ENCODE measurements around the gene MED13.
A peak's percentile ranks its signal among the peaks of the same experiment; 100 is the strongest.
"Not testable (repeated sequence)": the region's sequence is repeated elsewhere in the genome, so short reads cannot be mapped to it uniquely, and the experiment has no call there.

MED13 gene

DNA sequence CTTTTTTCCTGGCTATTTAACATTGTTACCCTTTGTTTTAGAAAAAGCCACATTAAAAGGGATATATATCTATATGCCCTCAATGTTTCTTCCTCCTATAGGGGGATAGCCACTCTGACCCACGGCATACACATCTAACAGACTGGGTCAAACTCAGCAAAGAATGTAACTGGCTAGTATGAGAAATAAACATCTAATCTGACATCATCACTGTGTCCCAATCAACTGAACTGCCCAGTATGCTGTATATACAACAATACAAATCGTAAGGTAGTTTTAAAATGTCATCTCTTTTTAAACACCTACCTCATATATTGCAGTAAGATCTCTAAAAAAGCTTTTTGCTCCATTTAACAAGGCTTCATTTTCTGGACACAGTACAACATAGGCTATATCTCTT, 97.3 kb downstream of the MED13 start:
- H3K9me3 Mint-ChIP-seq = no peaks in the 10 kb centered on the region
- DNase-seq (ENCODE audit: low spot score in 2 of 2) (no peak), ATAC-seq (replicated peaks; ENCODE audit: extremely low read depth, poor library complexity, severe bottlenecking) (no peak)
- no peak overlapping the region for H3K4me3 Mint-ChIP-seq
- no peaks in the 10 kb centered on the region for H3K4me1 Mint-ChIP-seq
- peaks cover 56% of the 10 kb centered on the region for H3K36me3 Mint-ChIP-seq (ENCODE audit: insufficient read depth)
- H3K27me3 Mint-ChIP-seq = no peaks in the 10 kb centered on the region
- H3K27ac Mint-ChIP-seq (ENCODE audit: low read depth) = no peak overlapping the region

DNA sequence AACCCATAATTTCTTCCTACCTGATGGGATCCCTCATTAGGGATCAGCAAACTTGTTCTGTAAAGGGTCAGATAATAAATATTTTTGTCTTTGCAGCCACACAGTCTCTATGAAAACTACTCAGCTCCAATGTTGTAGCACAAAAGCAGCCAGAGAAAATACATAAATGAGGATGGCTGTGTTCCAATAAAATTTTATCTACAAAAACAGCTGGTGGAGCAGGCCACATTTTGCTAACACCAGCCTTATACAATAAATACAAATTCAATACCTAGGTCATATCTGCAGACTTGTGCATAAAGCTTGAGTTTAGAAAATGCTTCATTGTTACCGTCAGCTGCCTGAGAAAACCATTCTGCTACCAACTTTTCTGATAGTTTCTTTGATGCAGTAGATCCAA, 98.9 kb downstream of the MED13 start:
- H3K4me3 Mint-ChIP-seq = no peak overlapping the region
- no peaks in the 10 kb centered on the region for H3K9me3 Mint-ChIP-seq
- DNase-seq (ENCODE audit: low spot score in 2 of 2) (no peak), ATAC-seq (replicated peaks; ENCODE audit: extremely low read depth, poor library complexity, severe bottlenecking) (no peak)
- H3K27me3 Mint-ChIP-seq = no peaks in the 10 kb centered on the region
- no peak overlapping the region for H3K27ac Mint-ChIP-seq (ENCODE audit: low read depth)
- H3K36me3 Mint-ChIP-seq (ENCODE audit: insufficient read depth) = peaks cover 59% of the 10 kb centered on the region
- H3K4me1 Mint-ChIP-seq = no peaks in the 10 kb centered on the region

DNA sequence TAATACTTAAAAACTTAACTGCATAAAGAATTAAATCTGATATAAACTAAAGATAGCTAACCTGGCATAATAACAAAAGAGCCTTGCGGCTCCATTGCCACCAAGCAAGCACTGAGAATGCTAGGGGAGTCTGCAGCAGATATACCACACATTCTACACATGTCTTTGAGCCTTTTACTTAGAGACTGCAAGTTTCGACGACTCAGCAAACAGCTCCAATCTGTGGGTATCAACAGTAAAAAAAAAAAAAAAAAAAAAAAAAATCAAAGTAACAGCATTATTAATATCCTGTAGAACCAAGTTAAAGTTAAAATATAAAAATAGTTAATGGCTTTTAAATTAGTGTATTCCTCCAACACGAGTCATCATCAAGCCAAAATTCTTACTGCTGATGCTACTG, 109.5 kb downstream of the MED13 start:
- H3K27ac Mint-ChIP-seq (ENCODE audit: low read depth) = no peak overlapping the region
- H3K27me3 Mint-ChIP-seq = no peaks in the 10 kb centered on the region
- no peak for ATAC-seq (replicated peaks; ENCODE audit: extremely low read depth, poor library complexity, severe bottlenecking)
- DNase-seq (ENCODE audit: low spot score in 2 of 2) = no peak
- no peaks in the 10 kb centered on the region for H3K4me1 Mint-ChIP-seq
- peaks cover 72% of the 10 kb centered on the region for H3K36me3 Mint-ChIP-seq (ENCODE audit: insufficient read depth)
- no peak overlapping the region for H3K4me3 Mint-ChIP-seq
- H3K9me3 Mint-ChIP-seq = no peaks in the 10 kb centered on the region

- Mint-ChIP-seq H3K4me1 (no peaks in the 10 kb centered on the region), H3K36me3 (ENCODE audit: insufficient read depth) (peaks cover 47% of the 10 kb centered on the region), H3K27me3 (no peaks in the 10 kb centered on the region), H3K27ac (ENCODE audit: low read depth) (no peak overlapping the region), H3K9me3 (no peaks in the 10 kb centered on the region), H3K4me3 (no peak overlapping the region)
- ATAC-seq (replicated peaks; ENCODE audit: extremely low read depth, poor library complexity, severe bottlenecking) (no peak), DNase-seq (ENCODE audit: low spot score in 2 of 2) (no peak)
These were observed 117.6 kb downstream of the MED13 start for GRCh38 chr17:61947367-61948078.

- Mint-ChIP-seq H3K4me1 (no peaks in the 10 kb centered on the region), H3K4me3 (no peak overlapping the region), H3K9me3 (no peaks in the 10 kb centered on the region), H3K27me3 (no peaks in the 10 kb centered on the region), H3K36me3 (ENCODE audit: insufficient read depth) (peaks cover 42% of the 10 kb centered on the region), H3K27ac (ENCODE audit: low read depth) (no peak overlapping the region)
- DNase-seq (ENCODE audit: low spot score in 2 of 2) (no peak), ATAC-seq (replicated peaks; ENCODE audit: extremely low read depth, poor library complexity, severe bottlenecking) (no peak)
These were observed 118.7 kb downstream of the MED13 start for GRCh38 chr17:61946359-61946758.

GRCh38 chr17:61943117-61943516, 122.0 kb downstream of the MED13 start:
- H3K27me3 Mint-ChIP-seq = no peaks in the 10 kb centered on the region
- peaks cover 21% of the 10 kb centered on the region for H3K36me3 Mint-ChIP-seq (ENCODE audit: insufficient read depth)

DNA sequence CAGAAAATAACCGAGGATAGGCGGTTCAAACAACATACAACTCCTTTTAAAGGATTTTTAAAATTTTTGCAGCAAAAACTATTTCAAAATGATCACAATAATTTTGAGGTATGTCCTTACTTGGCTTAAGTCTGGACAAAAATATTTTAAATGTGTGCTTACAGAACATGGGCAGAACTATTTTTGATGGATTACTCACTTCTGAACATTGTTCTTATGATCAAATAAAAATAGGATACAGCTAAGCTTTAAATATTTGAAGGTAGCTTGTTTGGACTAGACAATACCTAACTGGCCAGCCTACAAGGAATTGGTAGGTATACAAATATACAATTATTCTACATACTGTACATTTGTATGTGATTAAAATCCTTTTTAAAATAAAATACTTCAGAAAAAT, 123.0 kb downstream of the MED13 start:
- Mint-ChIP-seq H3K4me3 (no peak overlapping the region), H3K4me1 (no peaks in the 10 kb centered on the region), H3K27ac (ENCODE audit: low read depth) (no peak overlapping the region), H3K36me3 (ENCODE audit: insufficient read depth) (peaks cover 19% of the 10 kb centered on the region), H3K9me3 (no peaks in the 10 kb centered on the region), H3K27me3 (no peaks in the 10 kb centered on the region)
- DNase-seq (ENCODE audit: low spot score in 2 of 2) = no peak
- no peak for ATAC-seq (replicated peaks; ENCODE audit: extremely low read depth, poor library complexity, severe bottlenecking)

More at GRCh38 chr17:61943117-61943516, 122.0 kb downstream of the MED13 start:
- Mint-ChIP-seq H3K9me3 (no peaks in the 10 kb centered on the region), H3K4me1 (no peaks in the 10 kb centered on the region), H3K27ac (ENCODE audit: low read depth) (no peak overlapping the region), H3K4me3 (no peak overlapping the region)
- ATAC-seq (replicated peaks; ENCODE audit: extremely low read depth, poor library complexity, severe bottlenecking) (no peak), DNase-seq (ENCODE audit: low spot score in 2 of 2) (no peak)

DNA sequence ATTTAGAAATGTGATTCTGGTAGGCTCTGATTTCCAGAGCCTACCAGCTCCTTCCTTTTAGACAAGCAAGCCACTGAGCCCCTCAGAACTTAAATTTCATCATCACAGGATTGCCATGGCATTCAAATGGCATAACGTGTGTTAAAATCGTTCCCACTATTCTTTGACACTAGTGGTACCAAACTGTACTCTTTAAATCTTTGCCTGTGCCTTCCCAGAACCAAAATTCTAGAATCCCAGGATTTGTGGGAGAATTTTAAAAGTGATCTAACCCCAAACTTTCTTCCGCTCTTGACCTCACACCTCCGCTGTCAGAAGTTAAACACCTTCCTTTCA, 137.0 kb downstream of the MED13 start:
- peak overlapping the region; percentile 97 for H3K27ac Mint-ChIP-seq (ENCODE audit: low read depth)
- H3K4me3 Mint-ChIP-seq = peak overlapping the region; percentile 88
- no peaks in the 10 kb centered on the region for H3K27me3 Mint-ChIP-seq
- ATAC-seq (replicated peaks; ENCODE audit: extremely low read depth, poor library complexity, severe bottlenecking) (no peak), DNase-seq (ENCODE audit: low spot score in 2 of 2) (no peak)
- H3K4me1 Mint-ChIP-seq = peaks cover 18% of the 10 kb centered on the region
- H3K9me3 Mint-ChIP-seq = no peaks in the 10 kb centered on the region
- peaks cover 29% of the 10 kb centered on the region for H3K36me3 Mint-ChIP-seq (ENCODE audit: insufficient read depth)

DNA sequence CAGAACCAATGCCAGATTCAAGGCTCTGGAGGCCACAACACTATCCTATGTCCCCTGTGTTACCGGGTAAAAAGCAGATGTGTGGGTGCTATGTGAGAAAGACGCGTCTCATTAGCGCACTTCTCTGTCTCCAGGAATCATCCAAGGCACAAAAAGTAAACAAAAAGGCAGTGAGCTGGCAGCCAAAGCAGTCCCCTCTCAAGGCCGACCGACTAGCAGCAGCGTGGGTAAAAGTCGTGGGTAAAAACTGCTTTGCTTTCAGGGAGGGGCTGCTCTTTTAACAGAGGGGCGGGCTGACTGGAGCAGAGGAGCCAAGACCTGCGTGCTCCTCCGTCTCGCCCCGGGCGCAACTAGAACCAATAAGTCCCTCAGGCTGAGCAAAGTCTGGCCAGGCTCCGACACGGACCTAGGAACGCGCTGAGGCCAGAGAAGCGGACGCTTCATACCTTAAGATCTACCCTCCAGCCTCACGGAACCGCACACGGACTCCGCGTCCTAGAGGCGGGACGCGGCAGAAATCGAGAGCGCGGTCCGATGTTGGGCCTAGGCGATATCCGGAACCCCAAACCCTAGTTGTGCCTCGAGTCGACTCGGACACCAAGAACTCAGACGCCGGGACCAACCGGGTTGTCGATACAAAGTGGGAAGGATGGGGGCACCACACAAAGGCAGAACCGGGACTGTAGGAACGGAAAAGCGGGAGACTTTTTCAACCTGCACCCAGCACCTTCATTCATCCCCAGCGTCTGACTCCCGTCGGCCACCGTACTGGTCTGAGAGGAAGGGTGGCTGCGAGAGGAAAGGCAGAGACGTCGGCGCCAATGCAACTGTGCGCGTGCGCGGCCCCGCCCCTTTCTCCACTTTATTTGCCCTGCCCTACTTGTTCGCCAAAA, 137.6 kb downstream of the MED13 start, which contains the start of gene INTS2:
INTS2 (minus strand) TSS at position 775 of the 893 bp plus-strand sequence. CDS start 1,338 bp downstream, outside the sequence.
- peaks cover 34% of the 10 kb centered on the region for H3K36me3 Mint-ChIP-seq (ENCODE audit: insufficient read depth)

DNA sequence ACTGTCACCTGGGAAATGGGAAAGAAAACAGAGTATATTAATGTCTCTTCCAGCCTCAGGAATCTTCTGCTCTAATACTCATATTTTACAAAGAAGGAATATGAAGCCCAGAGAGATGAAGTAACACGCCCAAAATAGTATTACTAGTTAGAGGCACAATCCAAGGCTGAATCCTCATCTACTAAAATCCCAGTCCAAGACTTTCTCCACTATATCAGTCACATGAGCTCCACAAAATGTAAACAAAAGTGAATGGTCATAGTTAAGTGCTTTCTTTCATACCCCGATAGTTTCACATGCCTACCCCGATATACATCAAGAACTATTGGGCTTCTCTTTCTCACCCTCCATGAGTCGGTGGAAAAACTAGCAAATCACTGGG, 138.3 kb downstream of the MED13 start:
- no peak for DNase-seq (ENCODE audit: low spot score in 2 of 2)
- H3K4me3 Mint-ChIP-seq = peak overlapping the region; percentile 88
- H3K27me3 Mint-ChIP-seq = no peaks in the 10 kb centered on the region
- peaks cover 34% of the 10 kb centered on the region for H3K36me3 Mint-ChIP-seq (ENCODE audit: insufficient read depth)
- peak overlapping the region; percentile 97 for H3K27ac Mint-ChIP-seq (ENCODE audit: low read depth)
- ATAC-seq (replicated peaks; ENCODE audit: extremely low read depth, poor library complexity, severe bottlenecking) = no peak
- H3K9me3 Mint-ChIP-seq = no peaks in the 10 kb centered on the region
- H3K4me1 Mint-ChIP-seq = peaks cover 18% of the 10 kb centered on the region

More for the DNA sequence above, 137.6 kb downstream of the MED13 start, which contains the start of gene INTS2:
- DNase-seq (ENCODE audit: low spot score in 2 of 2) (peak; percentile 91 to 93), ATAC-seq (replicated peaks; ENCODE audit: extremely low read depth, poor library complexity, severe bottlenecking) (peak; percentile 85)
- Mint-ChIP-seq H3K4me3 (peak within 1 kb of the TSS; percentile 88), H3K27me3 (no peaks in the 10 kb centered on the region), H3K27ac (ENCODE audit: low read depth) (peak within 1 kb of the TSS; percentile 97), H3K4me1 (peaks cover 18% of the 10 kb centered on the region), H3K9me3 (no peaks in the 10 kb centered on the region)

- not testable (repeated sequence) for ATAC-seq (replicated peaks; ENCODE audit: extremely low read depth, poor library complexity, severe bottlenecking)
These were observed 149.9 kb downstream of the MED13 start for GRCh38 chr17:61915162-61915561.

GRCh38 chr17:61908292-61909037, 156.6 kb downstream of the MED13 start:
- no peak overlapping the region for H3K4me3 Mint-ChIP-seq
- H3K36me3 Mint-ChIP-seq (ENCODE audit: insufficient read depth) = peaks cover 27% of the 10 kb centered on the region
- DNase-seq (ENCODE audit: low spot score in 2 of 2) = no peak
- no peak for ATAC-seq (replicated peaks; ENCODE audit: extremely low read depth, poor library complexity, severe bottlenecking)
- H3K4me1 Mint-ChIP-seq = peaks cover 6% of the 10 kb centered on the region
- no peak overlapping the region for H3K27ac Mint-ChIP-seq (ENCODE audit: low read depth)
- H3K27me3 Mint-ChIP-seq = no peaks in the 10 kb centered on the region
- H3K9me3 Mint-ChIP-seq = no peaks in the 10 kb centered on the region

More at GRCh38 chr17:61915162-61915561, 149.9 kb downstream of the MED13 start:
- H3K36me3 Mint-ChIP-seq (ENCODE audit: insufficient read depth) = peaks cover 40% of the 10 kb centered on the region
- H3K4me3 Mint-ChIP-seq; H3K27ac Mint-ChIP-seq (ENCODE audit: low read depth); H3K27me3 Mint-ChIP-seq; H3K9me3 Mint-ChIP-seq; DNase-seq (ENCODE audit: low spot score in 2 of 2); H3K4me1 Mint-ChIP-seq: not testable (repeated sequence)

Measured in central memory CD8-positive, alpha-beta T cell (primary cell).